WTC11 (cell line): ENCODE data around the gene ATP6V1C2. TPM values are rescaled to one million over a fixed set of nuclear protein-coding genes. Genes with fewer than 3 reads are reported as not detected.
A peak's percentile ranks its signal among the peaks of the same experiment; 100 is the strongest.

Experiments
- ATAC-seq: fragments of 200-7000 bp; cut with Tn5 transposase; 2 replicates; pipeline ENCODE4 v1.10.0; 2021; ENCODE audit warnings: mild to moderate bottlenecking, moderate library complexity
- CTCF ChIA-PET: fragments of 300-600 bp; sonication (Branson Sonifier 250); formaldehyde crosslinking; loops from one replicate; lab custom pipeline; 2021; ENCODE audit warnings: antibody characterized with exemption; lab: Charles Lee
- POLR2A ChIA-PET: fragments of 350-600 bp; sonication (Branson Sonifier 250); formaldehyde crosslinking; loops from one replicate; lab custom pipeline; 2021; ENCODE audit warnings: antibody characterized with exemption; lab: Charles Lee
- DNase-seq: peaks from one replicate; pipeline ENCODE4 v3.0.0; 2021; ENCODE audit warnings: low spot score
- H3K27ac Mint-ChIP-seq: 2 replicates; pipeline ENCODE4 v1.8.0; 2021; ENCODE audit warnings: mixed read lengths
- H3K27me3 Mint-ChIP-seq: 2 replicates; pipeline ENCODE4 v1.8.0; 2021; ENCODE audit warnings: low read depth, mild to moderate bottlenecking, moderate library complexity, mixed read lengths
- H3K36me3 Mint-ChIP-seq: 2 replicates; pipeline ENCODE4 v1.8.0; 2021; ENCODE audit warnings: mixed read lengths
- H3K4me1 Mint-ChIP-seq: 2 replicates; pipeline ENCODE4 v1.8.0; 2022; ENCODE audit warnings: mixed read lengths
- H3K4me3 Mint-ChIP-seq: 2 replicates; pipeline ENCODE4 v1.8.0; 2021; ENCODE audit warnings: mild to moderate bottlenecking, moderate library complexity, mixed read lengths
- H3K9me3 Mint-ChIP-seq: 2 replicates; pipeline ENCODE4 v1.8.0; 2021; ENCODE audit warnings: mixed read lengths
- ERG ChIP-seq: fragments of 250-450 bp; sonication (Bioruptor Pico); IDR thresholded peaks from 2 replicates; pipeline ENCODE4 v1.8.0; 2021; ENCODE audit warnings: mild to moderate bottlenecking
- HMGA2 ChIP-seq: fragments of 250-450 bp; sonication (Bioruptor Pico); IDR thresholded peaks from 2 replicates; pipeline ENCODE4 v1.4.0; 2021; ENCODE audit warnings: mild to moderate bottlenecking, moderate library complexity
- HMGXB4 ChIP-seq: sonication (generic); formaldehyde crosslinking; IDR thresholded peaks from 2 replicates; pipeline ENCODE4 v1.8.1; 2023; ENCODE audit warnings: mild to moderate bottlenecking, moderate library complexity, missing genetic modification reagents
- NR1H2 ChIP-seq: sonication (generic); formaldehyde crosslinking; IDR thresholded peaks from 2 replicates; pipeline ENCODE4 v1.9.0; 2021; ENCODE audit warnings: mild to moderate bottlenecking, moderate library complexity, missing genetic modification reagents
- RELA ChIP-seq: sonication (generic); formaldehyde crosslinking; IDR thresholded peaks from 2 replicates; pipeline ENCODE4 v1.8.1; 2022; ENCODE audit warnings: missing genetic modification reagents, mild to moderate bottlenecking, borderline replicate concordance
- ZNF219 ChIP-seq: sonication (generic); formaldehyde crosslinking; IDR thresholded peaks from 2 replicates; pipeline ENCODE4 v1.8.0; 2023; ENCODE audit warnings: missing genetic modification reagents, mild to moderate bottlenecking, borderline replicate concordance
- total RNA-seq: library from RNA; stranded (reverse); gene quantifications from 3 replicates; pipeline ENCODE4 v1.2.3, GENCODE V29; 2021
- TF ChIP-seq, protein P1 (sequence below): sonication (generic); formaldehyde crosslinking; IDR thresholded peaks from 2 replicates; pipeline ENCODE4 v1.8.0; 2022; ENCODE audit warnings: mild to moderate bottlenecking, missing genetic modification reagents
- TF ChIP-seq, protein P2 (sequence below): sonication (generic); formaldehyde crosslinking; IDR thresholded peaks from 2 replicates; pipeline ENCODE4 v1.8.1; 2022; ENCODE audit warnings: low read depth, mild to moderate bottlenecking, moderate library complexity, missing genetic modification reagents, borderline replicate concordance
- TF ChIP-seq, protein P3 (sequence below): sonication (generic); formaldehyde crosslinking; IDR thresholded peaks from 2 replicates; pipeline ENCODE4 v1.8.0; 2022; ENCODE audit warnings: mild to moderate bottlenecking, missing genetic modification reagents
- TF ChIP-seq, protein P4 (sequence below): sonication (generic); formaldehyde crosslinking; conservative IDR thresholded peaks from 2 replicates; pipeline ENCODE4 v1.8.1; 2023; ENCODE audit warnings: mild to moderate bottlenecking, low read depth, missing genetic modification reagents, moderate library complexity
- TF ChIP-seq, protein P5 (sequence below): fragments of 200-600 bp; IDR thresholded peaks from 2 replicates; pipeline ENCODE4 v1.8.0; 2022; ENCODE audit warnings: antibody characterized with exemption

Gene ATP6V1C2
- total RNA-seq, 1 experiment from 2014 or later, result 0.42 TPM

GRCh38 chr2:10768063-10768507 lies 46.7 kb downstream of the ATP6V1C2 start:
- Mint-ChIP-seq H3K27me3 (no peaks in the 10 kb centered on the region; the same call in 1 of the 2 replicates), H3K9me3 (no peaks in the 10 kb centered on the region), H3K27ac (no peak overlapping the region), H3K36me3 (no peaks in the 10 kb centered on the region), H3K4me3 (no peak overlapping the region), H3K4me1 (no peaks in the 10 kb centered on the region)
- DNase-seq (no peak), ATAC-seq (peak; percentile 28; the same call in 1 of the 2 replicates)
- CTCF ChIA-PET, result interaction anchor here (1.5 kb wide), 1 partner anchor 59 kb away, joined by 3 read pairs; no protein-coding TSS in a partner anchor
- POLR2A ChIA-PET, result no interaction called here
- TF ChIP-seq ZNF219 (CRISPR knock-in tag), result no peak
- no peak for TF ChIP-seq NR1H2 (CRISPR knock-in tag)
- no peak for TF ChIP-seq RELA (CRISPR knock-in tag)
- no peak for TF ChIP-seq HMGA2 (CRISPR knock-in tag)
- TF ChIP-seq, protein P1, sequence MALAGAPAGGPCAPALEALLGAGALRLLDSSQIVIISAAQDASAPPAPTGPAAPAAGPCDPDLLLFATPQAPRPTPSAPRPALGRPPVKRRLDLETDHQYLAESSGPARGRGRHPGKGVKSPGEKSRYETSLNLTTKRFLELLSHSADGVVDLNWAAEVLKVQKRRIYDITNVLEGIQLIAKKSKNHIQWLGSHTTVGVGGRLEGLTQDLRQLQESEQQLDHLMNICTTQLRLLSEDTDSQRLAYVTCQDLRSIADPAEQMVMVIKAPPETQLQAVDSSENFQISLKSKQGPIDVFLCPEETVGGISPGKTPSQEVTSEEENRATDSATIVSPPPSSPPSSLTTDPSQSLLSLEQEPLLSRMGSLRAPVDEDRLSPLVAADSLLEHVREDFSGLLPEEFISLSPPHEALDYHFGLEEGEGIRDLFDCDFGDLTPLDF (CRISPR knock-in tag), result no peak
- TF ChIP-seq, protein P2, sequence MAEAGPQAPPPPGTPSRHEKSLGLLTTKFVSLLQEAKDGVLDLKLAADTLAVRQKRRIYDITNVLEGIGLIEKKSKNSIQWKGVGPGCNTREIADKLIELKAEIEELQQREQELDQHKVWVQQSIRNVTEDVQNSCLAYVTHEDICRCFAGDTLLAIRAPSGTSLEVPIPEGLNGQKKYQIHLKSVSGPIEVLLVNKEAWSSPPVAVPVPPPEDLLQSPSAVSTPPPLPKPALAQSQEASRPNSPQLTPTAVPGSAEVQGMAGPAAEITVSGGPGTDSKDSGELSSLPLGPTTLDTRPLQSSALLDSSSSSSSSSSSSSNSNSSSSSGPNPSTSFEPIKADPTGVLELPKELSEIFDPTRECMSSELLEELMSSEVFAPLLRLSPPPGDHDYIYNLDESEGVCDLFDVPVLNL (CRISPR knock-in tag), result no peak
- no peak for TF ChIP-seq HMGXB4 (CRISPR knock-in tag)
- TF ChIP-seq, protein P3, sequence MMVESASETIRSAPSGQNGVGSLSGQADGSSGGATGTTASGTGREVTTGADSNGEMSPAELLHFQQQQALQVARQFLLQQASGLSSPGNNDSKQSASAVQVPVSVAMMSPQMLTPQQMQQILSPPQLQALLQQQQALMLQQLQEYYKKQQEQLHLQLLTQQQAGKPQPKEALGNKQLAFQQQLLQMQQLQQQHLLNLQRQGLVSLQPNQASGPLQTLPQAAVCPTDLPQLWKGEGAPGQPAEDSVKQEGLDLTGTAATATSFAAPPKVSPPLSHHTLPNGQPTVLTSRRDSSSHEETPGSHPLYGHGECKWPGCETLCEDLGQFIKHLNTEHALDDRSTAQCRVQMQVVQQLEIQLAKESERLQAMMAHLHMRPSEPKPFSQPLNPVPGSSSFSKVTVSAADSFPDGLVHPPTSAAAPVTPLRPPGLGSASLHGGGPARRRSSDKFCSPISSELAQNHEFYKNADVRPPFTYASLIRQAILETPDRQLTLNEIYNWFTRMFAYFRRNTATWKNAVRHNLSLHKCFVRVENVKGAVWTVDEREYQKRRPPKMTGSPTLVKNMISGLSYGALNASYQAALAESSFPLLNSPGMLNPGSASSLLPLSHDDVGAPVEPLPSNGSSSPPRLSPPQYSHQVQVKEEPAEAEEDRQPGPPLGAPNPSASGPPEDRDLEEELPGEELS (CRISPR knock-in tag), result no peak
- no peak for TF ChIP-seq ERG (CRISPR knock-in tag)
- TF ChIP-seq, protein P4, sequence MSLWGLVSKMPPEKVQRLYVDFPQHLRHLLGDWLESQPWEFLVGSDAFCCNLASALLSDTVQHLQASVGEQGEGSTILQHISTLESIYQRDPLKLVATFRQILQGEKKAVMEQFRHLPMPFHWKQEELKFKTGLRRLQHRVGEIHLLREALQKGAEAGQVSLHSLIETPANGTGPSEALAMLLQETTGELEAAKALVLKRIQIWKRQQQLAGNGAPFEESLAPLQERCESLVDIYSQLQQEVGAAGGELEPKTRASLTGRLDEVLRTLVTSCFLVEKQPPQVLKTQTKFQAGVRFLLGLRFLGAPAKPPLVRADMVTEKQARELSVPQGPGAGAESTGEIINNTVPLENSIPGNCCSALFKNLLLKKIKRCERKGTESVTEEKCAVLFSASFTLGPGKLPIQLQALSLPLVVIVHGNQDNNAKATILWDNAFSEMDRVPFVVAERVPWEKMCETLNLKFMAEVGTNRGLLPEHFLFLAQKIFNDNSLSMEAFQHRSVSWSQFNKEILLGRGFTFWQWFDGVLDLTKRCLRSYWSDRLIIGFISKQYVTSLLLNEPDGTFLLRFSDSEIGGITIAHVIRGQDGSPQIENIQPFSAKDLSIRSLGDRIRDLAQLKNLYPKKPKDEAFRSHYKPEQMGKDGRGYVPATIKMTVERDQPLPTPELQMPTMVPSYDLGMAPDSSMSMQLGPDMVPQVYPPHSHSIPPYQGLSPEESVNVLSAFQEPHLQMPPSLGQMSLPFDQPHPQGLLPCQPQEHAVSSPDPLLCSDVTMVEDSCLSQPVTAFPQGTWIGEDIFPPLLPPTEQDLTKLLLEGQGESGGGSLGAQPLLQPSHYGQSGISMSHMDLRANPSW, result no peak

- no peak for DNase-seq
- H3K27ac Mint-ChIP-seq, result no peak overlapping the region
- TF ChIP-seq, protein P5, sequence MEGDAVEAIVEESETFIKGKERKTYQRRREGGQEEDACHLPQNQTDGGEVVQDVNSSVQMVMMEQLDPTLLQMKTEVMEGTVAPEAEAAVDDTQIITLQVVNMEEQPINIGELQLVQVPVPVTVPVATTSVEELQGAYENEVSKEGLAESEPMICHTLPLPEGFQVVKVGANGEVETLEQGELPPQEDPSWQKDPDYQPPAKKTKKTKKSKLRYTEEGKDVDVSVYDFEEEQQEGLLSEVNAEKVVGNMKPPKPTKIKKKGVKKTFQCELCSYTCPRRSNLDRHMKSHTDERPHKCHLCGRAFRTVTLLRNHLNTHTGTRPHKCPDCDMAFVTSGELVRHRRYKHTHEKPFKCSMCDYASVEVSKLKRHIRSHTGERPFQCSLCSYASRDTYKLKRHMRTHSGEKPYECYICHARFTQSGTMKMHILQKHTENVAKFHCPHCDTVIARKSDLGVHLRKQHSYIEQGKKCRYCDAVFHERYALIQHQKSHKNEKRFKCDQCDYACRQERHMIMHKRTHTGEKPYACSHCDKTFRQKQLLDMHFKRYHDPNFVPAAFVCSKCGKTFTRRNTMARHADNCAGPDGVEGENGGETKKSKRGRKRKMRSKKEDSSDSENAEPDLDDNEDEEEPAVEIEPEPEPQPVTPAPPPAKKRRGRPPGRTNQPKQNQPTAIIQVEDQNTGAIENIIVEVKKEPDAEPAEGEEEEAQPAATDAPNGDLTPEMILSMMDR, result no peak
- TF ChIP-seq, all 79 proteins: peak for 0
- Mint-ChIP-seq H3K27me3 (no peaks in the 10 kb centered on the region), H3K4me3 (no peak overlapping the region), H3K36me3 (no peaks in the 10 kb centered on the region), H3K9me3 (no peaks in the 10 kb centered on the region), H3K4me1 (peaks cover 5% of the 10 kb centered on the region; the same call in 1 of the 2 replicates)
- ATAC-seq, result no peak
- ChIA-PET CTCF (no interaction called here), POLR2A (no interaction called here)
Observed at GRCh38 chr2:10770956-10771750, 49.7 kb downstream of the ATP6V1C2 start.
